Testis (tissue), 2 donors: ENCODE data around the gene NXPH2.

Source experiments
- POLR2A ChIP-seq: fragments of 450-650 bp; IDR thresholded peaks from one replicate; pipeline ENCODE4 v1.6.1; 2017; ENCODE audit warnings: antibody characterized with exemption, mild to moderate bottlenecking, moderate library complexity
- TF ChIP-seq, protein P1 (sequence below), 3 experiments: fragments of 450-650 bp in 2 of 3; fragments of 200-600 bp in 1 of 3; sonication (generic) in 1 of 3; IDR thresholded peaks; one replicate each; pipeline ENCODE4 v1.5.1; 2016 to 2019; ENCODE audit warnings: antibody characterized with exemption in 3 of 3, mild to moderate bottlenecking in 2 of 3, moderate library complexity in 1 of 3

DNA sequence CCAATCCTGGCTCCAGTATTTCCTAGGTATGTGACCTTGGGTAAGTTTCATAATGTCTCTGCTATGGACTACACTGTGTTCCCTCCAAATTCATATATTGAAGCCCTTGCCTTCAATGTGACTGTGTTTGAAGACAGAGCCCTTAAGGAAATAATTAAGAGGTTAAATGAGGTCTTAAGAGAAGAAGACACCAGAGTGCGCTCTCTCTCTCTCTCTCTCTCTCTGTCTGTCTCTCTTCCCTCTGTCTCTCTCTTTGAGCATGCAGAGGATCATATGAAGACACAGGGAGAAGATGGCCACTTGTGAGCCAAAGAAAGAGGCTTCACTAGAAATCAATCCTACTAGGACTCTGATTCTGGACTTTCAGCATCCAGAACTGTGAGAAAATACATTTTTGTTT lies 52.2 kb downstream of the NXPH2 start:
- TF ChIP-seq, protein P1, sequence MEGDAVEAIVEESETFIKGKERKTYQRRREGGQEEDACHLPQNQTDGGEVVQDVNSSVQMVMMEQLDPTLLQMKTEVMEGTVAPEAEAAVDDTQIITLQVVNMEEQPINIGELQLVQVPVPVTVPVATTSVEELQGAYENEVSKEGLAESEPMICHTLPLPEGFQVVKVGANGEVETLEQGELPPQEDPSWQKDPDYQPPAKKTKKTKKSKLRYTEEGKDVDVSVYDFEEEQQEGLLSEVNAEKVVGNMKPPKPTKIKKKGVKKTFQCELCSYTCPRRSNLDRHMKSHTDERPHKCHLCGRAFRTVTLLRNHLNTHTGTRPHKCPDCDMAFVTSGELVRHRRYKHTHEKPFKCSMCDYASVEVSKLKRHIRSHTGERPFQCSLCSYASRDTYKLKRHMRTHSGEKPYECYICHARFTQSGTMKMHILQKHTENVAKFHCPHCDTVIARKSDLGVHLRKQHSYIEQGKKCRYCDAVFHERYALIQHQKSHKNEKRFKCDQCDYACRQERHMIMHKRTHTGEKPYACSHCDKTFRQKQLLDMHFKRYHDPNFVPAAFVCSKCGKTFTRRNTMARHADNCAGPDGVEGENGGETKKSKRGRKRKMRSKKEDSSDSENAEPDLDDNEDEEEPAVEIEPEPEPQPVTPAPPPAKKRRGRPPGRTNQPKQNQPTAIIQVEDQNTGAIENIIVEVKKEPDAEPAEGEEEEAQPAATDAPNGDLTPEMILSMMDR (IDR thresholded peaks at IDR 0.05): no peak
- TF ChIP-seq POLR2A: no peak
